Measurements from ENCODE around the gene SH2D2A.

- TF ChIP-seq, protein P1, sequence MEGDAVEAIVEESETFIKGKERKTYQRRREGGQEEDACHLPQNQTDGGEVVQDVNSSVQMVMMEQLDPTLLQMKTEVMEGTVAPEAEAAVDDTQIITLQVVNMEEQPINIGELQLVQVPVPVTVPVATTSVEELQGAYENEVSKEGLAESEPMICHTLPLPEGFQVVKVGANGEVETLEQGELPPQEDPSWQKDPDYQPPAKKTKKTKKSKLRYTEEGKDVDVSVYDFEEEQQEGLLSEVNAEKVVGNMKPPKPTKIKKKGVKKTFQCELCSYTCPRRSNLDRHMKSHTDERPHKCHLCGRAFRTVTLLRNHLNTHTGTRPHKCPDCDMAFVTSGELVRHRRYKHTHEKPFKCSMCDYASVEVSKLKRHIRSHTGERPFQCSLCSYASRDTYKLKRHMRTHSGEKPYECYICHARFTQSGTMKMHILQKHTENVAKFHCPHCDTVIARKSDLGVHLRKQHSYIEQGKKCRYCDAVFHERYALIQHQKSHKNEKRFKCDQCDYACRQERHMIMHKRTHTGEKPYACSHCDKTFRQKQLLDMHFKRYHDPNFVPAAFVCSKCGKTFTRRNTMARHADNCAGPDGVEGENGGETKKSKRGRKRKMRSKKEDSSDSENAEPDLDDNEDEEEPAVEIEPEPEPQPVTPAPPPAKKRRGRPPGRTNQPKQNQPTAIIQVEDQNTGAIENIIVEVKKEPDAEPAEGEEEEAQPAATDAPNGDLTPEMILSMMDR (IDR thresholded peaks at IDR 0.05): peak; percentile 71 to 85 (median 77)
- peak in 1 of 2 donors; percentile 29 for TF ChIP-seq POLR2AphosphoS5 (IDR thresholded peaks at IDR 0.05; ENCODE audit: insufficient read depth in 1 of 2, low read depth in 1 of 2)
Observed at GRCh38 chr1:156860113-156860627, 43.5 kb upstream of the SH2D2A start.
